ENCODE results near the gene USH2A.

DNA sequence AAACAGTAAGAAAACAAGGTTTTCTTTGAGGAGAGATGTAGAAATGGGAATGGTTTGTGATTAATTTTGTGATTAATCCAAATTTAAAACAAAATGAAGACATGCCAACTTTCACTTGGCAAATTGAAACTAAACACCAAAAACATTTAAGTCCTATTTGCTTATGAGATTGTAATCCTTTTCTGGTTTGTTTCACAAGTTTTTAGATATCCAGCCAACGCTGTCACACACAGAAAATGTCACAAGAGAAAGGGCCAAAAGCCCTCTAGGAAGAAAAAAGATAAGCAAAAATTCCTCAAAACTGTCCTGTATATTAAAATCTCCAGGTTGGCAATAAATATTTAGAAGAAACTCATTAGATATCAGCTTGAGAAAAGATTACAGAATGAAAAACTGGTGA, 2.5 kb downstream of the USH2A start:
- TF ChIP-seq, protein P1, sequence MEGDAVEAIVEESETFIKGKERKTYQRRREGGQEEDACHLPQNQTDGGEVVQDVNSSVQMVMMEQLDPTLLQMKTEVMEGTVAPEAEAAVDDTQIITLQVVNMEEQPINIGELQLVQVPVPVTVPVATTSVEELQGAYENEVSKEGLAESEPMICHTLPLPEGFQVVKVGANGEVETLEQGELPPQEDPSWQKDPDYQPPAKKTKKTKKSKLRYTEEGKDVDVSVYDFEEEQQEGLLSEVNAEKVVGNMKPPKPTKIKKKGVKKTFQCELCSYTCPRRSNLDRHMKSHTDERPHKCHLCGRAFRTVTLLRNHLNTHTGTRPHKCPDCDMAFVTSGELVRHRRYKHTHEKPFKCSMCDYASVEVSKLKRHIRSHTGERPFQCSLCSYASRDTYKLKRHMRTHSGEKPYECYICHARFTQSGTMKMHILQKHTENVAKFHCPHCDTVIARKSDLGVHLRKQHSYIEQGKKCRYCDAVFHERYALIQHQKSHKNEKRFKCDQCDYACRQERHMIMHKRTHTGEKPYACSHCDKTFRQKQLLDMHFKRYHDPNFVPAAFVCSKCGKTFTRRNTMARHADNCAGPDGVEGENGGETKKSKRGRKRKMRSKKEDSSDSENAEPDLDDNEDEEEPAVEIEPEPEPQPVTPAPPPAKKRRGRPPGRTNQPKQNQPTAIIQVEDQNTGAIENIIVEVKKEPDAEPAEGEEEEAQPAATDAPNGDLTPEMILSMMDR (IDR thresholded peaks at IDR 0.05), result no peak
- TF ChIP-seq POLR2A (IDR thresholded peaks at IDR 0.05), result no peak

All from adrenal gland (tissue), 5 donors.